ENCODE measurements around the gene RMRP.

DNA sequence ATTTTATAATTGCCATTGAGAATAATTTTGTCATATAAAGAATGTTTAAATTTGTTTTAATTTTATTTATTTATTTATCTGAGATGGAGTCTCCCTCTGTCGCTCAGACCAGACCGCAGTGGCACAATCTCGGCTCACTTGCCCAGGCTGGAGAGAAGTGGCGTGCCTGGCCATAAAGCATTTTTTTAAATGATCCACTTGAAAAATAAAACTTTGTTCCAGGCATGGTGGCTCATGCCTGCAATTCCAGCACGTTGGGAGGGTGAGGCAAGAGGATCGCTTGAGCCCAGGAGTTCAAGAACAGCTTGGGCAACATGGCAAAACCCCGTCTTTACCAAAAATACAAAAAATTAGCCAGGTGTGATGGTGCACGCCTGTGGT lies 5.0 kb downstream of the RMRP start:
- TF ChIP-seq EP300 (IDR thresholded peaks at IDR 0.05) (no peak), POLR2A (IDR thresholded peaks at IDR 0.05) (no peak)
- TF ChIP-seq, protein P1, sequence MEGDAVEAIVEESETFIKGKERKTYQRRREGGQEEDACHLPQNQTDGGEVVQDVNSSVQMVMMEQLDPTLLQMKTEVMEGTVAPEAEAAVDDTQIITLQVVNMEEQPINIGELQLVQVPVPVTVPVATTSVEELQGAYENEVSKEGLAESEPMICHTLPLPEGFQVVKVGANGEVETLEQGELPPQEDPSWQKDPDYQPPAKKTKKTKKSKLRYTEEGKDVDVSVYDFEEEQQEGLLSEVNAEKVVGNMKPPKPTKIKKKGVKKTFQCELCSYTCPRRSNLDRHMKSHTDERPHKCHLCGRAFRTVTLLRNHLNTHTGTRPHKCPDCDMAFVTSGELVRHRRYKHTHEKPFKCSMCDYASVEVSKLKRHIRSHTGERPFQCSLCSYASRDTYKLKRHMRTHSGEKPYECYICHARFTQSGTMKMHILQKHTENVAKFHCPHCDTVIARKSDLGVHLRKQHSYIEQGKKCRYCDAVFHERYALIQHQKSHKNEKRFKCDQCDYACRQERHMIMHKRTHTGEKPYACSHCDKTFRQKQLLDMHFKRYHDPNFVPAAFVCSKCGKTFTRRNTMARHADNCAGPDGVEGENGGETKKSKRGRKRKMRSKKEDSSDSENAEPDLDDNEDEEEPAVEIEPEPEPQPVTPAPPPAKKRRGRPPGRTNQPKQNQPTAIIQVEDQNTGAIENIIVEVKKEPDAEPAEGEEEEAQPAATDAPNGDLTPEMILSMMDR (IDR thresholded peaks at IDR 0.05): no peak
